Liver (tissue), 9 donors: Measurements from ENCODE around the gene DSCAM. TPM values are rescaled to one million over a fixed set of nuclear protein-coding genes. Genes with fewer than 3 reads are reported as not detected.

Experiments used
- DNase-seq: peaks from one replicate; pipeline ENCODE4 v3.0.0-alpha.2; 2017; ENCODE audit warnings: low spot score
- H3K27ac ChIP-seq, 2 donors: one replicate each; pipeline ENCODE4 v1.7.0; 2013; ENCODE audit warnings: inconsistent platforms in 2 of 2, low read length in 2 of 2, control low read depth in 1 of 2, low read depth in 1 of 2, mild to moderate bottlenecking in 1 of 2
- H3K27me3 ChIP-seq, 4 donors: one replicate each; pipeline versions ENCODE4 v1.6.1 to v1.7.0; 2013; ENCODE audit warnings: low read length in 3 of 4, inconsistent platforms in 1 of 4, mild to moderate bottlenecking in 1 of 4, moderate library complexity in 1 of 4; ENCODE audit not compliant: control insufficient read depth in 4 of 4, insufficient read depth in 4 of 4
- H3K36me3 ChIP-seq, 4 donors: one replicate each; pipeline versions ENCODE4 v1.6.1 to v1.7.0; 2013; ENCODE audit warnings: low read length in 3 of 4, mild to moderate bottlenecking in 3 of 4, low read depth in 1 of 4, moderate library complexity in 1 of 4; ENCODE audit not compliant: control insufficient read depth in 4 of 4, insufficient read depth in 3 of 4
- H3K4me1 ChIP-seq, 4 donors: one replicate each; pipeline versions ENCODE4 v1.6.1 to v1.7.0; 2013; ENCODE audit warnings: low read length in 3 of 4, mild to moderate bottlenecking in 3 of 4, moderate library complexity in 1 of 4; ENCODE audit not compliant: control insufficient read depth in 4 of 4, insufficient read depth in 4 of 4
- H3K4me3 ChIP-seq, 3 donors: one replicate each; pipeline versions ENCODE4 v1.6.1 to v1.7.0; 2013; ENCODE audit warnings: low read length in 3 of 3, control low read depth in 1 of 3, low read depth in 1 of 3, mild to moderate bottlenecking in 1 of 3
- H3K9ac ChIP-seq, 2 donors: one replicate each; pipeline ENCODE4 v1.7.0; 2013; ENCODE audit warnings: low read length in 2 of 2, mild to moderate bottlenecking in 2 of 2, moderate library complexity in 2 of 2, control low read depth in 1 of 2, low read depth in 1 of 2
- H3K9me3 ChIP-seq, 4 donors: one replicate each; pipeline versions ENCODE4 v1.6.1 to v1.7.0; 2013; ENCODE audit warnings: low read length in 3 of 4; ENCODE audit not compliant: control insufficient read depth in 4 of 4
- CTCF ChIP-seq: fragments of 150-350 bp; IDR thresholded peaks from 2 replicates; pipeline ENCODE4 v1.5.1; 2017; ENCODE audit warnings: improper control_type of control experiment, low read depth, low read length; ENCODE audit not compliant: missing input control
- EGR1 ChIP-seq, 2 donors: IDR thresholded peaks; 2 replicates each; pipeline ENCODE4 v1.6.1; 2016 to 2018; ENCODE audit warnings: antibody characterized with exemption in 2 of 2, low read depth in 2 of 2
- FOXA1 ChIP-seq: IDR thresholded peaks from 2 replicates; pipeline ENCODE4 v1.6.1; 2016; ENCODE audit warnings: antibody characterized with exemption
- HNF4G ChIP-seq: IDR thresholded peaks from 2 replicates; pipeline ENCODE4 v1.6.1; 2016; ENCODE audit warnings: antibody characterized with exemption
- JUND ChIP-seq, 2 donors: IDR thresholded peaks; 2 replicates each; pipeline ENCODE4 v1.6.1; 2016; ENCODE audit warnings: antibody characterized with exemption in 2 of 2
- MAX ChIP-seq: IDR thresholded peaks from 2 replicates; pipeline ENCODE4 v1.6.1; 2016; ENCODE audit warnings: antibody characterized with exemption
- NR2F2 ChIP-seq: IDR thresholded peaks from 2 replicates; pipeline ENCODE4 v1.6.1; 2016; ENCODE audit warnings: antibody characterized with exemption
- REST ChIP-seq: IDR thresholded peaks from 2 replicates; pipeline ENCODE4 v1.6.1; 2016; ENCODE audit warnings: antibody characterized with exemption, mild to moderate bottlenecking
- RXRA ChIP-seq, 2 donors: IDR thresholded peaks; 2 replicates each; pipeline ENCODE4 v1.6.1; 2017 to 2018; ENCODE audit warnings: antibody characterized with exemption in 2 of 2, mild to moderate bottlenecking in 1 of 2
- TAF1 ChIP-seq: conservative IDR thresholded peaks from 2 replicates; pipeline ENCODE4 v1.6.1; 2016; ENCODE audit warnings: antibody characterized with exemption, mild to moderate bottlenecking
- ZBTB33 ChIP-seq: IDR thresholded peaks from 2 replicates; pipeline ENCODE4 v1.6.1; 2016; ENCODE audit warnings: antibody characterized with exemption
- WGBS: extraction: QIAGEN DNeasy Blood & Tissue Kit; methylation state at CpG from one replicate; pipeline ENCODE4 v1.1.7; 2013; 5-methylcytosine and 5-hydroxymethylcytosine counted together
- polyA plus RNA-seq, 2 donors: library from polyadenylated mRNA; stranded (reverse) in 1 of 2; unstranded in 1 of 2; fragments of 200-250 nt in 1 of 2; fragments of >200 nt in 1 of 2; fragmentation: Nextera tagmentation in 1 of 2; extraction: Ambion mirVana in 1 of 2; gene quantifications; one replicate each; pipeline versions ENCODE4 v1.2.1 to v1.2.3, GENCODE V29; 2013 to 2015
- total RNA-seq, 2 donors: library from RNA; depleted of rRNA; stranded (reverse); fragments of >200 nt; gene quantifications; one replicate each; pipeline ENCODE4 v1.2.3, GENCODE V29; 2014
- donor health status: healthy.
- donor health status: healthy.
- donor health status: healthy.
- donor health status: healthy.
- donor health status: healthy.

DSCAM gene
- total and polyA plus RNA-seq, 4 donors = 0.02 to 0.23 (median 0.10) TPM

GRCh38 chr21:40618191-40618973 lies 228.6 kb downstream of the DSCAM start:
- Histone ChIP-seq H3K9me3 (peaks cover 0 to 2% (median 0%) of the 10 kb centered on the region in 4 donors), H3K9ac (no peak overlapping the region), H3K4me3 (no peak overlapping the region), H3K27ac (no peak overlapping the region), H3K4me1 (no peaks in the 10 kb centered on the region), H3K27me3 (peaks cover 0 to 4% (median 3%) of the 10 kb centered on the region in 4 donors), H3K36me3 (no peaks in the 10 kb centered on the region)
- no peak for TF ChIP-seq REST
- no peak for TF ChIP-seq CTCF
- no peak for TF ChIP-seq HNF4G
- no peak for TF ChIP-seq RXRA (IDR thresholded peaks at IDR 0.05)
- no peak for TF ChIP-seq MAX
- 86% methylated on average over 14 of the region's 14 CpGs for WGBS
- no peak for DNase-seq

- Histone ChIP-seq H3K4me3 (no peak overlapping the region), H3K27me3 (peaks cover 0 to 5% (median 3%) of the 10 kb centered on the region in 4 donors), H3K36me3 (no peaks in the 10 kb centered on the region), H3K27ac (no peak overlapping the region), H3K9me3 (peaks cover 0 to 3% (median under 1%) of the 10 kb centered on the region in 4 donors), H3K4me1 (no peaks in the 10 kb centered on the region), H3K9ac (no peak overlapping the region)
- 64% methylated on average over 5 of the region's 5 CpGs for WGBS
- DNase-seq = no peak
- no peak for TF ChIP-seq TAF1
- peak; percentile 5 for TF ChIP-seq NR2F2
- no peak for TF ChIP-seq JUND (IDR thresholded peaks at IDR 0.05)
- no peak for TF ChIP-seq EGR1 (IDR thresholded peaks at IDR 0.05; ENCODE audit: low read depth in 2 of 2)
- TF ChIP-seq FOXA1 = no peak
- no peak for TF ChIP-seq ZBTB33
- no peak for TF ChIP-seq REST
- no peak for TF ChIP-seq HNF4G
- TF ChIP-seq RXRA (IDR thresholded peaks at IDR 0.05) = no peak
These were observed 230.6 kb downstream of the DSCAM start for GRCh38 chr21:40616377-40616704.
